SK-N-SH treated with all-trans-retinoic acid at 6 μM for 48 hours (cell line): ENCODE data around the gene NUP214.

Experiments used
- ARNTL ChIP-seq: fragments of 450-650 bp; formaldehyde crosslinking; IDR thresholded peaks from 2 replicates; pipeline ENCODE4 v1.5.0; 2020; ENCODE audit warnings: low read depth, mild to moderate bottlenecking, moderate library complexity, borderline replicate concordance
- CSDC2 ChIP-seq: fragments of 250-450 bp; sonication (Bioruptor Pico); IDR thresholded peaks from 2 replicates; pipeline ENCODE4 v1.5.0; 2020; ENCODE audit warnings: mild to moderate bottlenecking, moderate library complexity
- ISL1 ChIP-seq: fragments of 250-450 bp; sonication (Bioruptor Pico); IDR thresholded peaks from 2 replicates; pipeline ENCODE4 v2.1.2; 2022; ENCODE audit warnings: mild to moderate bottlenecking, moderate library complexity
- PPARA ChIP-seq: fragments of 250-450 bp; sonication (Bioruptor Pico); IDR thresholded peaks from 2 replicates; pipeline ENCODE4 v1.5.0; 2020; ENCODE audit warnings: mild to moderate bottlenecking, borderline replicate concordance
- RARB ChIP-seq: fragments of 250-450 bp; sonication (Bioruptor Pico); IDR thresholded peaks from 2 replicates; pipeline ENCODE4 v1.8.0; 2021; ENCODE audit warnings: mild to moderate bottlenecking, moderate library complexity
- SNAI2 ChIP-seq: fragments of 250-450 bp; sonication (Bioruptor Pico); IDR thresholded peaks from 2 replicates; pipeline ENCODE4 v1.5.0; 2020; ENCODE audit warnings: mild to moderate bottlenecking, moderate library complexity
- TOX ChIP-seq: fragments of 250-450 bp; sonication (Bioruptor Pico); IDR thresholded peaks from 2 replicates; pipeline ENCODE4 v1.8.0; 2021; ENCODE audit warnings: mild to moderate bottlenecking, moderate library complexity, borderline replicate concordance
- ZC3H10 ChIP-seq: fragments of 250-450 bp; sonication (Bioruptor Pico); IDR thresholded peaks from 2 replicates; pipeline ENCODE4 v1.5.1; 2021; ENCODE audit warnings: mild to moderate bottlenecking, moderate library complexity
- ZFP3 ChIP-seq: fragments of 250-450 bp; sonication (Bioruptor Pico); IDR thresholded peaks from 2 replicates; pipeline ENCODE4 v1.5.0; 2020; ENCODE audit warnings: mild to moderate bottlenecking, moderate library complexity
- ZFP30 ChIP-seq: fragments of 450-650 bp; formaldehyde crosslinking; IDR thresholded peaks from 2 replicates; pipeline ENCODE4 v1.5.0; 2022; ENCODE audit warnings: mild to moderate bottlenecking, moderate library complexity
- TF ChIP-seq, protein P1 (sequence below): fragments of 250-450 bp; sonication (Bioruptor Pico); IDR thresholded peaks from 2 replicates; pipeline ENCODE4 v1.8.0; 2020; ENCODE audit warnings: mild to moderate bottlenecking, moderate library complexity, borderline replicate concordance
- TF ChIP-seq, protein P2 (sequence below): fragments of 250-450 bp; sonication (Bioruptor Pico); IDR thresholded peaks from 2 replicates; pipeline ENCODE4 v1.5.1; 2020; ENCODE audit warnings: low read depth, mild to moderate bottlenecking, moderate library complexity
- TF ChIP-seq, protein P3 (sequence below): fragments of 250-450 bp; sonication (Bioruptor Pico); IDR thresholded peaks from 2 replicates; pipeline ENCODE4 v1.5.0; 2020; ENCODE audit warnings: mild to moderate bottlenecking, moderate library complexity

DNA sequence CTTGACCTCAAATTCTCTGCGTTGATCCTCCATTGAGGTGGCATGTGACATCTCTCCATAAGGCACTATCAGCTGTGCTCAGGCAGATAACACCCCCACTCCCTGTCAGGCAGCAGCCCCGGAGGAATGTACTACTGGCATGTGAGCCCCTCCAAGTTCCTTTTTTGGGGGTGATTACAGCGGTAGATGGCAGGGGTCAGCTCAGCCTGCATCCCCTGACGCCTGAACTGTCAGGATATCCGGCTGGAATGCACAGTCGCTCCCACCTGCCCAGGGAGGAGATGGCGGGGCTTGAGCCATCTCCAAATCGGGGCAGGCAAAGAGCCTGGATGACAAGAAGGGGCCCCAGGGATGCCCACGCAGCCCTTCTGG lies 110.1 kb downstream of the NUP214 start:
- TF ChIP-seq, protein P1, sequence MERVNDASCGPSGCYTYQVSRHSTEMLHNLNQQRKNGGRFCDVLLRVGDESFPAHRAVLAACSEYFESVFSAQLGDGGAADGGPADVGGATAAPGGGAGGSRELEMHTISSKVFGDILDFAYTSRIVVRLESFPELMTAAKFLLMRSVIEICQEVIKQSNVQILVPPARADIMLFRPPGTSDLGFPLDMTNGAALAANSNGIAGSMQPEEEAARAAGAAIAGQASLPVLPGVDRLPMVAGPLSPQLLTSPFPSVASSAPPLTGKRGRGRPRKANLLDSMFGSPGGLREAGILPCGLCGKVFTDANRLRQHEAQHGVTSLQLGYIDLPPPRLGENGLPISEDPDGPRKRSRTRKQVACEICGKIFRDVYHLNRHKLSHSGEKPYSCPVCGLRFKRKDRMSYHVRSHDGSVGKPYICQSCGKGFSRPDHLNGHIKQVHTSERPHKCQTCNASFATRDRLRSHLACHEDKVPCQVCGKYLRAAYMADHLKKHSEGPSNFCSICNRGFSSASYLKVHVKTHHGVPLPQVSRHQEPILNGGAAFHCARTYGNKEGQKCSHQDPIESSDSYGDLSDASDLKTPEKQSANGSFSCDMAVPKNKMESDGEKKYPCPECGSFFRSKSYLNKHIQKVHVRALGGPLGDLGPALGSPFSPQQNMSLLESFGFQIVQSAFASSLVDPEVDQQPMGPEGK (CRISPR knock-in tag), result no peak
- TF ChIP-seq ZFP30 (CRISPR knock-in tag) (no peak), CSDC2 (CRISPR knock-in tag) (no peak), PPARA (CRISPR knock-in tag) (no peak), ZFP3 (CRISPR knock-in tag) (no peak), TOX (CRISPR knock-in tag) (no peak), ARNTL (CRISPR knock-in tag) (no peak), ZC3H10 (no peak), RARB (CRISPR knock-in tag) (no peak), ISL1 (CRISPR knock-in tag) (no peak), SNAI2 (CRISPR knock-in tag) (no peak)
- TF ChIP-seq, protein P2, sequence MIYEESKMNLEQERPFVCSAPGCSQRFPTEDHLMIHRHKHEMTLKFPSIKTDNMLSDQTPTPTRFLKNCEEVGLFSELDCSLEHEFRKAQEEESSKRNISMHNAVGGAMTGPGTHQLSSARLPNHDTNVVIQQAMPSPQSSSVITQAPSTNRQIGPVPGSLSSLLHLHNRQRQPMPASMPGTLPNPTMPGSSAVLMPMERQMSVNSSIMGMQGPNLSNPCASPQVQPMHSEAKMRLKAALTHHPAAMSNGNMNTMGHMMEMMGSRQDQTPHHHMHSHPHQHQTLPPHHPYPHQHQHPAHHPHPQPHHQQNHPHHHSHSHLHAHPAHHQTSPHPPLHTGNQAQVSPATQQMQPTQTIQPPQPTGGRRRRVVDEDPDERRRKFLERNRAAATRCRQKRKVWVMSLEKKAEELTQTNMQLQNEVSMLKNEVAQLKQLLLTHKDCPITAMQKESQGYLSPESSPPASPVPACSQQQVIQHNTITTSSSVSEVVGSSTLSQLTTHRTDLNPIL (CRISPR knock-in tag), result no peak
- TF ChIP-seq, protein P3, sequence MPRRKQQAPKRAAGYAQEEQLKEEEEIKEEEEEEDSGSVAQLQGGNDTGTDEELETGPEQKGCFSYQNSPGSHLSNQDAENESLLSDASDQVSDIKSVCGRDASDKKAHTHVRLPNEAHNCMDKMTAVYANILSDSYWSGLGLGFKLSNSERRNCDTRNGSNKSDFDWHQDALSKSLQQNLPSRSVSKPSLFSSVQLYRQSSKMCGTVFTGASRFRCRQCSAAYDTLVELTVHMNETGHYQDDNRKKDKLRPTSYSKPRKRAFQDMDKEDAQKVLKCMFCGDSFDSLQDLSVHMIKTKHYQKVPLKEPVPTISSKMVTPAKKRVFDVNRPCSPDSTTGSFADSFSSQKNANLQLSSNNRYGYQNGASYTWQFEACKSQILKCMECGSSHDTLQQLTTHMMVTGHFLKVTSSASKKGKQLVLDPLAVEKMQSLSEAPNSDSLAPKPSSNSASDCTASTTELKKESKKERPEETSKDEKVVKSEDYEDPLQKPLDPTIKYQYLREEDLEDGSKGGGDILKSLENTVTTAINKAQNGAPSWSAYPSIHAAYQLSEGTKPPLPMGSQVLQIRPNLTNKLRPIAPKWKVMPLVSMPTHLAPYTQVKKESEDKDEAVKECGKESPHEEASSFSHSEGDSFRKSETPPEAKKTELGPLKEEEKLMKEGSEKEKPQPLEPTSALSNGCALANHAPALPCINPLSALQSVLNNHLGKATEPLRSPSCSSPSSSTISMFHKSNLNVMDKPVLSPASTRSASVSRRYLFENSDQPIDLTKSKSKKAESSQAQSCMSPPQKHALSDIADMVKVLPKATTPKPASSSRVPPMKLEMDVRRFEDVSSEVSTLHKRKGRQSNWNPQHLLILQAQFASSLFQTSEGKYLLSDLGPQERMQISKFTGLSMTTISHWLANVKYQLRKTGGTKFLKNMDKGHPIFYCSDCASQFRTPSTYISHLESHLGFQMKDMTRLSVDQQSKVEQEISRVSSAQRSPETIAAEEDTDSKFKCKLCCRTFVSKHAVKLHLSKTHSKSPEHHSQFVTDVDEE, result no peak
